Panc1 (cell line): Measurements from ENCODE around the gene MARCHF2. TPM values are rescaled to one million over a fixed set of nuclear protein-coding genes. Genes with fewer than 3 reads are reported as not detected.
A peak's percentile ranks its signal among the peaks of the same experiment; 100 is the strongest.

Experiments used
- ATAC-seq: fragments of 200-7000 bp; cut with Tn5 transposase; 2 replicates; pipeline ENCODE4 v1.9.1; 2020; ENCODE audit warnings: mild to moderate bottlenecking, moderate library complexity
- BruUV-seq: library from RNA; stranded (reverse); fragments of 400-500 nt; replicated peaks from 2 replicates; lab custom pipeline; 2021; lab: Mats Ljungman, UMichigan
- CTCF ChIA-PET: fragments of 300-600 bp; sonication (Branson Sonifier 250); formaldehyde crosslinking; loops from one replicate; lab custom pipeline; 2022; ENCODE audit warnings: antibody characterized with exemption; lab: Charles Lee
- POLR2A ChIA-PET: fragments of 300-600 bp; sonication (Branson Sonifier 250); formaldehyde crosslinking; loops from one replicate; lab custom pipeline; 2022; ENCODE audit warnings: antibody characterized with exemption; lab: Charles Lee
- DNase-seq: peaks from one replicate; pipeline ENCODE4 v3.0.0-alpha.2; 2010; ENCODE audit warnings: low read depth, low spot score
- H3K27ac ChIP-seq: 2 replicates; pipeline ENCODE4 v1.5.1; 2011; ENCODE audit warnings: mild to moderate bottlenecking, low read length, inconsistent platforms
- H3K27me3 ChIP-seq: fragments of 200-500 bp; sonication (Bioruptor generic); 2 replicates; pipeline ENCODE4 v1.6.0; 2014; ENCODE audit warnings: low read length, inconsistent platforms; ENCODE audit not compliant: control insufficient read depth, insufficient read depth
- H3K36me3 ChIP-seq: fragments of 200-500 bp; sonication (Bioruptor generic); 2 replicates; pipeline ENCODE4 v1.5.1; 2014; ENCODE audit warnings: inconsistent platforms, mild to moderate bottlenecking, low read length, moderate library complexity; ENCODE audit not compliant: control insufficient read depth, insufficient read depth
- H3K4me1 ChIP-seq: 2 replicates; pipeline ENCODE4 v1.5.1; 2011; ENCODE audit warnings: inconsistent platforms, mild to moderate bottlenecking, low read length, moderate library complexity; ENCODE audit not compliant: control insufficient read depth, insufficient read depth
- H3K4me3 ChIP-seq, 2 experiments: 2 replicates each; pipeline ENCODE4 v1.5.1; 2011 to 2012; ENCODE audit warnings: low read depth in 2 of 2, low read length in 2 of 2, mild to moderate bottlenecking in 2 of 2, inconsistent platforms in 1 of 2, moderate library complexity in 1 of 2
- H3K9me3 ChIP-seq: fragments of 200-500 bp; sonication (Bioruptor generic); 2 replicates; pipeline ENCODE4 v1.5.1; 2014; ENCODE audit warnings: low read depth, mild to moderate bottlenecking, inconsistent platforms, low read length, moderate library complexity; ENCODE audit not compliant: control insufficient read depth, insufficient read depth
- CTCF ChIP-seq: fragments of 450-650 bp; IDR thresholded peaks from 2 replicates; pipeline ENCODE4 v1.5.1; 2017; ENCODE audit warnings: mild to moderate bottlenecking
- POLR2AphosphoS5 ChIP-seq: IDR thresholded peaks from 2 replicates; pipeline ENCODE4 v1.6.1; 2012; ENCODE audit warnings: mild to moderate bottlenecking, low read depth, low read length, moderate library complexity
- REST ChIP-seq, 2 experiments: IDR thresholded peaks; 2 replicates each; pipeline ENCODE4 v1.6.1; 2011 to 2012; ENCODE audit warnings: low read depth in 2 of 2, control low read depth in 1 of 2, low read length in 1 of 2, mild to moderate bottlenecking in 1 of 2, moderate library complexity in 1 of 2; ENCODE audit not compliant: insufficient read depth in 1 of 2
- SIN3A ChIP-seq: IDR thresholded peaks from 2 replicates; pipeline ENCODE4 v1.6.1; 2012; ENCODE audit warnings: low read depth, mild to moderate bottlenecking, low read length, moderate library complexity, borderline replicate concordance; ENCODE audit not compliant: insufficient read depth
- TCF7L2 ChIP-seq: IDR thresholded peaks from 2 replicates; pipeline ENCODE4 v1.6.1; 2011; ENCODE audit warnings: mild to moderate bottlenecking, low read depth, low read length, inconsistent platforms
- in situ Hi-C: cut with HindIII; loops from 2 replicates; pipeline ENCODE4 v1.10.0; 2016; ENCODE audit warnings: low sequenced_read_pairs, low pct_unique_long_range_greater_than_20kb
- intact Hi-C: fragments of 100-400 bp; cut with micrococcal nuclease; formaldehyde crosslinking; loops from one replicate; pipeline ENCODE4 v1.10.0; 2022; ENCODE audit not compliant: unreplicated experiment
- total RNA-seq: library from RNA; stranded (reverse); gene quantifications from one replicate; pipeline ENCODE4 v1.2.1, GENCODE V29; 2021; ENCODE audit not compliant: unreplicated experiment

The MARCHF2 gene
- total RNA-seq, 1 experiment from 2014 or later = 32.6 TPM

- Histone ChIP-seq H3K9me3 (no peaks in the 10 kb centered on the region), H3K4me3 (no peak overlapping the region), H3K4me1 (peaks cover 75% of the 10 kb centered on the region), H3K36me3 (peaks cover 12% of the 10 kb centered on the region; the same call in 1 of the 2 replicates), H3K27me3 (no peaks in the 10 kb centered on the region), H3K27ac (peak overlapping the region; percentile 88)
- no TSS peak for BruUV-seq
- TF ChIP-seq SIN3A (no peak), CTCF (no peak), REST (IDR thresholded peaks at IDR 0.05; ENCODE audit: insufficient read depth in 1 of 2, low read depth in 2 of 2, low read length in 1 of 2) (no peak), TCF7L2 (no peak), POLR2AphosphoS5 (no peak)
- in situ Hi-C loops = no loop called here
- POLR2A ChIA-PET = no interaction called here
- intact Hi-C loops = loop anchor here (10.0 kb wide), 1 partner anchor 104 kb away; no protein-coding TSS in a partner anchor
- ATAC-seq (no peak), DNase-seq (no peak)
- CTCF ChIA-PET = no interaction called here
Measured at GRCh38 chr19:8458380-8458779, 45.3 kb downstream of the MARCHF2 start.

DNA sequence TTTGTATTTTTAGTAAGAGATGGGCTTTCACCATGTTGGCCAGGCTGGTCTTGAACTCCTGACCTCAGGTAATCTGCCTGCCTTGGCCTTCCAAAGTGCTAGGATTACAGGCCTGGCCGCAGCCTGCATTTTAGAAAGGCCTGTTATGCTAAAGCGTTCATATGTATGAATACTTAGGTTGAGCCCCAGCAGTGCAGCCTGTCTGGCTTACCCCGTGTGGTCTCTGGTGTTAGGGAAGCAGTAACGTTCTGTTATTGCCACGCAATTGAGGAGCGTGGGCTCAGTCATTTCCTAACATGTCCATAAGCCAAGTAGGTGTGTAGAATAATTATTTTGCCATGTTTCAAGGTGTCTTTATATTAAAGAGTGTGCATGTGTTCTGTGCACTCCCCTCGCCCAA is 46.0 kb downstream of the MARCHF2 start:
- no peak for TF ChIP-seq POLR2AphosphoS5
- no peak for TF ChIP-seq REST (IDR thresholded peaks at IDR 0.05; ENCODE audit: insufficient read depth in 1 of 2, low read depth in 2 of 2, low read length in 1 of 2)
- TF ChIP-seq TCF7L2 = no peak
- no peak for TF ChIP-seq SIN3A
- TF ChIP-seq CTCF = no peak
- no TSS peak for BruUV-seq
- peaks cover 14% of the 10 kb centered on the region for H3K36me3 ChIP-seq
- H3K9me3 ChIP-seq = no peaks in the 10 kb centered on the region
- intact Hi-C loops (loop anchor here (10.0 kb wide), 1 partner anchor 104 kb away; no protein-coding TSS in a partner anchor), in situ Hi-C loops (no loop called here)
- DNase-seq = no peak
- H3K27ac ChIP-seq = peak overlapping the region; percentile 88
- H3K4me1 ChIP-seq = peaks cover 68% of the 10 kb centered on the region
- POLR2A ChIA-PET = no interaction called here
- CTCF ChIA-PET = no interaction called here
- no peak overlapping the region for H3K4me3 ChIP-seq
- ATAC-seq = peak; percentile 60
- H3K27me3 ChIP-seq = no peaks in the 10 kb centered on the region
